Measurements from ENCODE around the gene CAPN10.
A peak's percentile ranks its signal among the peaks of the same experiment; 100 is the strongest.

The CAPN10 gene

GRCh38 chr2:240563951-240564560 is 22.5 kb upstream of the CAPN10 start:
- DNase-seq (ENCODE audit: low read depth) = no peak

- no peak for DNase-seq (ENCODE audit: low read depth)
Measured at GRCh38 chr2:240564561-240565332, 21.8 kb upstream of the CAPN10 start.

GRCh38 chr2:240565333-240566202 is 21.0 kb upstream of the CAPN10 start:
- DNase-seq (ENCODE audit: low read depth) = peak; percentile 32

- DNase-seq (ENCODE audit: low read depth) = peak; percentile 87
Measured at GRCh38 chr2:240566203-240567136, 20.1 kb upstream of the CAPN10 start.

- no peak for DNase-seq (ENCODE audit: low read depth)
Measured at GRCh38 chr2:240567137-240567871, 19.2 kb upstream of the CAPN10 start.

- DNase-seq (ENCODE audit: low read depth) = peak; percentile 24
Measured at GRCh38 chr2:240567872-240568677, 18.5 kb upstream of the CAPN10 start, which contains the start of gene RNPEPL1. RNPEPL1 (plus strand) TSS chr2:240568484; CDS start chr2:240568587, 103 bp downstream.

GRCh38 chr2:240568678-240569522 is 17.6 kb upstream of the CAPN10 start:
- peak; percentile 63 for DNase-seq (ENCODE audit: low read depth)

GRCh38 chr2:240569523-240569997 is 17.0 kb upstream of the CAPN10 start:
- no peak for DNase-seq (ENCODE audit: low read depth)

- DNase-seq (ENCODE audit: low read depth) = no peak
Measured at GRCh38 chr2:240569998-240570530, 16.5 kb upstream of the CAPN10 start.

GRCh38 chr2:240570531-240571313 is 15.8 kb upstream of the CAPN10 start:
- DNase-seq (ENCODE audit: low read depth) = no peak

- DNase-seq (ENCODE audit: low read depth) = no peak
Measured at GRCh38 chr2:240571314-240571973, 15.1 kb upstream of the CAPN10 start.

GRCh38 chr2:240572141-240573031 is 14.1 kb upstream of the CAPN10 start:
- no peak for DNase-seq (ENCODE audit: low read depth)

- DNase-seq (ENCODE audit: low read depth) = no peak
Measured at GRCh38 chr2:240573071-240573515, 13.4 kb upstream of the CAPN10 start.

GRCh38 chr2:240573516-240574385 is 12.8 kb upstream of the CAPN10 start:
- DNase-seq (ENCODE audit: low read depth) = no peak
